Fibroblast of the aortic adventitia (primary cell): ENCODE data around the gene SLIT1. TPM values are rescaled to one million over a fixed set of nuclear protein-coding genes. Genes with fewer than 3 reads are reported as not detected.

ENCODE experiments used
- DNase-seq: peaks from one replicate; pipeline ENCODE4 v3.0.0-alpha.2; 2010; ENCODE audit warnings: low read depth
- H3K4me3 ChIP-seq: 2 replicates; pipeline ENCODE4 v1.5.1; 2011; ENCODE audit warnings: low read depth, mild to moderate bottlenecking, control low read depth, low read length, moderate library complexity
- CTCF ChIP-seq: IDR thresholded peaks from 2 replicates; pipeline ENCODE4 v1.5.1; 2011; ENCODE audit warnings: mild to moderate bottlenecking, low read length, control low read depth, inconsistent platforms; ENCODE audit not compliant: insufficient read depth
- total RNA-seq: library from RNA; depleted of rRNA; stranded (reverse); fragments of >200 nt; gene quantifications from 2 replicates; pipeline ENCODE4 v1.2.3, GENCODE V29; 2012; ENCODE audit warnings: low replicate concordance

Gene SLIT1
- total RNA-seq, 1 donor = 0.09 TPM

GRCh38 chr10:97020452-97021400 lies 165.0 kb downstream of the SLIT1 start:
- no peak overlapping the region for H3K4me3 ChIP-seq
- DNase-seq = peak; percentile 52
- TF ChIP-seq CTCF = no peak

GRCh38 chr10:97019213-97019844 lies 166.4 kb downstream of the SLIT1 start:
- no peak for DNase-seq
- no peak overlapping the region for H3K4me3 ChIP-seq
- no peak for TF ChIP-seq CTCF

- H3K4me3 ChIP-seq = no peak overlapping the region
- TF ChIP-seq CTCF = no peak
- DNase-seq = no peak
Observed at GRCh38 chr10:97018251-97019212, 167.2 kb downstream of the SLIT1 start.

GRCh38 chr10:97017474-97017903 lies 168.3 kb downstream of the SLIT1 start:
- DNase-seq = no peak
- TF ChIP-seq CTCF = no peak
- H3K4me3 ChIP-seq = no peak overlapping the region

- no peak overlapping the region for H3K4me3 ChIP-seq
- no peak for TF ChIP-seq CTCF
- DNase-seq = no peak
Observed at GRCh38 chr10:97016728-97017473, 168.9 kb downstream of the SLIT1 start.

GRCh38 chr10:97015240-97015639 lies 170.5 kb downstream of the SLIT1 start:
- no peak for DNase-seq

More at GRCh38 chr10:97015240-97015639, 170.5 kb downstream of the SLIT1 start:
- no peak overlapping the region for H3K4me3 ChIP-seq
- no peak for TF ChIP-seq CTCF
